GM21367 (cell line): ENCODE data around the gene PRH2.

ENCODE experiments used
- ATAC-seq: cut with Tn5 transposase; IDR thresholded peaks from one replicate; pipeline ENCODE4 v1.9.1; 2021; ENCODE audit not compliant: unreplicated experiment

PRH2 gene

DNA sequence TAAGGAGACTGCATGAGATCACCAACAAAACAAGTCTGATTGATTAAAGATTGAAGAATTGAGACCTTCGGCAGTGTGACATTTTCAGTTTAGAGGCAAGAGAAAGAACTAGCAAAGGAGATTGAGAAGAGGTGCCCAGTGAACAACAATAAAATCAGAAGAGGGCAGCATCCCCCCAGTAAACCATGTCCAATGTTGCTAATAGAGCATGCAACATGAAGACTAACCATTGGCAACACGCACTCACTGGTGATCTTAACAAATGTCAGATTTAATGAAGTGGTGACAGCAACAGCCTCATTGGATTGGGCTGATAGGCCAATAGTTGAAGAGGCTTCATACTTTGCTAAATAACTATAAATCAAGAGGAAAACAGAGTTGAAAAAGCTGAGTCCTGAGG lies 30.8 kb downstream of the PRH2 start:
- no peak for ATAC-seq

DNA sequence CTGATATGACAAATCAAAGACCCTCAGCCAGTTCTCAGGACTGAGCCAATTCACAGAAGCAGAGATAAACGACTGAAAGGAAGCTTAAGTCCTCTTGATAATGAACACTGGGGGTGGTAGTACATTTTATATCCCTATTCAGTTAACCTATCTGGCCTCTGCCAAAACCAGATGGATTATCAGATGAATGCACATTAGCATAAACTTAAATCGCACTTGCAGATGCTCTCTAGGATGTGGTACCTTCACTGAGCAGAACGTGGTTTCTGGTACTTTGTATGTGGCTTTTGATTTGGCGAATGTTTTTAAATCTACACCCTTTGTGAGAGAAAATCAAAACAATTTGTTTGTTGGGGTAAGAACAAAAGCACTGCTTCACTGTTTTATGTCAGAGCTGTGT lies 31.2 kb downstream of the PRH2 start:
- no peak for ATAC-seq

DNA sequence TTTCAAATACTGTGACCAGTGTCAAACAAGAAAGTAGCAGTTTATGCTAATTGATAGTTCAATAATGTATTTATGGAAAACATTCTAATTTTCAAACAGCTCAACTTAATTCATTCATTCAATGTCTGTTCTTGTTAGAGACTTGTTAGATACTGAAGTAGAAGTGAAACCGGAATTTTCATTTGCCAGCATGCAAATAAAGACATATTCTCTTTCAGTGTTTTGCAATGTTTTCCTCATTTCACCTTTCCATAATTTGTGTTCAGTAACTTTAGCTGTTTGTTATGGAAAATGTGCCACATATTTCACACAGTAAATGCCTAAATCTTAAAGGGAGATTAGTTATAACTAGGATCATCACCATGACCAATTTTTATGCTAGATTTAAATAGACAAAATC lies 36.4 kb downstream of the PRH2 start:
- ATAC-seq: no peak

DNA sequence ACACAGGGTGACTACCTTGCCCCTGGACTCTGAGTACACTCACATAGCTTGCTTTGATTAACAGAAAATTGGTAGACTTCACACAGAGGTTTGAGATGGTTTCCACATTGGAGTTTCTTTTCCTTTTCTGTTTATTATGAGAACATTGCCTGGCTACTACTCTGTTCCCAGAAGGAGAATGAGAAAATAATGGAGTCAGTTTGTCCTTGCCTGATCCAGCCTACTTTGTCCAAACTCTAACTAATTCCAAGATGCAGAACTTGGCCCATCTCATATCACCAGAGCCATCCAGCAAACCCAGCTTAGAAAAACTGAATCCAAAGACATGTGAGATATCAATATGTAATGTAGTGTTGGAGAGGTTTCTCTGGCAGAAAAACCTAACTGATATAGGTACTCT lies 37.3 kb downstream of the PRH2 start:
- ATAC-seq: no peak

DNA sequence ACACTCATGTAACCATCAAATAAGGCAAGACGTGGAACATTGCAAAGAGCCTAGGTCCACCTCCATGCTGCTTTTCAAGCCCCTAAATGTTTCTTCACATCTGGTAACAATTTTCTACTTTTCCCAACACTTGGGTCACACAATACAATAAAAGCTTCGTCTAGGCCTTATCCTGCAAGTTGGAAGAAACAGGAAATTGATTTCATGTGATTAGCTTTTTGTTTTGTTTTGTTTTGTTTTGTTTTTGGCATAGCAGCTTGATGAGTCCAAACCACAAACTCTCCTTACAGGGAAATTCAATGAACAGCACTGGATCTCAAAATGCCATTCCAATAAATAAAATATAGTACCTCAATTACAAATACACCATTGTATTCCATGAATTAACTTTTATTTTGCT lies 38.4 kb downstream of the PRH2 start:
- ATAC-seq: no peak

DNA sequence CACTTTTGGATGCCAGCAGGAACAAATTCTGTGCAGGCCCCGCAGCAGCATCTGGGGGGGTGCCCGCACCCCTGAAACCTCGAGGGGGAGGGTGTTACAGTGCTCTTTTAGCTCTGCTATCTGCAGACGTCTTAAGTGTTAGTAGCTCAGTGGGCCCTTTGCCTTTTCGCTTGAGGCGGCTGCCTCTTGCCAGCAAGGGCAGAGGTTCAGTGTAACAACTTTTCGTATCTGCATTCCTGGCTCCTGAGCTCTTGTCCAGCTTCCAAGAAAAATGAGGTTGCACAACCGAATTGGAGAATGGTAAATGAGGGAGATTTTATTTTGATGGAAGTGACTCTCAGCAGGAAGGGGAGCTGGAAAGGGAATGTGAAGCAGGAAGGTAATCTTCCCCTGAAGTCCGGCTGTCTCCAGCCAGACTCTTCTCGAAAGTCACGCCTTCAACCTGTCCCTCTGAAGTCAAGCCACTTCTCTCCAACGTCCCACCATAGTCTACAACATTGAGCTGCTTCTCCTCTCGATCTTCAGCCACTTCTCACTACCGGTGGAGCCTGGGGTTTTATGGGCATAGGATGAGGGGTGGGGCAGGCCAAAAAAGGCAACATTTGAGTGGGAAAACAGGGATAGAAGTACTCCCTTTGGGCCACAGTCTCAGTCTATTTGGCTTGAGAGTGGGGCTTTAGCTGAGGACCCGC lies 39.9 kb downstream of the PRH2 start:
- no peak for ATAC-seq

DNA sequence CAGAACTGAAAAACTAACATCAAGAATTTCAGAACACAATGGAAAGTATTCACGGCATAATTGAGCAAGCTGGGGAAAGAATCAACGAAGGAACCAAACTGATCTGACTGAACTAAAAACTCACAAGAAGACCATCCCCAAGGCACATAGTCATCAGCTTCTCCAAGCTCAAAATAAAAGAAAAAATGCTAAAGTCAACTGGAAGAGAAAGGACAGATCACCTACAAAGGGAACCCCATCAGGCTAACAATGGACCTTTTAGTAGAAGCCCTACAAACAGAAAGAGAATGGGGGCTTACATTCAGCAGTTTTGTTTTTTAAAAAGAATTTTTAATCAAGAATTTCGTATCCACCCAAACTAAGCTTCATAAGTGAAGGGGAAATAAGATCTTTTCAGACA lies 45.9 kb downstream of the PRH2 start:
- ATAC-seq: no peak

DNA sequence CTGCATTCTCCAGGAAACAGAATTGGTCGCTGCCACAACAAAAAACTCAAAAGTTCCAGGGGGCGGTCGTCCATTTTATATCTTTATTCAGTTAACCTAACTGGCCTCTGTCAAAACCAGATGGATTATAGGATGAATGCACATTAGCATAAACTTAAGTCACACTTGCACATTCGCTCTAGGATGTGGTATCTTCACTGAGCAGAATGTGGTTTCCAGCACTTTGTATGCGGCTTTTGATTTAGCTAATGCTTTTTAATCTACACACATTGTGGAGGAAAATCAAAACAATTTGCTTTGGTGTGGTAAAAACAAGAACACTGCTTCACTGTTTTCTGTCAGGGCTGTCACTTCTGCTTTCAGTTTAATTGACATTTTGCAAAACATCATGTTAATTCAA lies 53.2 kb downstream of the PRH2 start:
- no peak for ATAC-seq
